Tibial nerve (tissue), 4 donors: ENCODE results near the gene CASKIN1.

Experiments used
- CTCF ChIP-seq, 5 experiments: fragments of 200-600 bp in 3 of 5; fragments of 450-650 bp in 2 of 5; sonication (generic) in 3 of 5; IDR thresholded peaks; one replicate each; pipeline ENCODE4 v1.5.1; 2016 to 2019; ENCODE audit warnings: antibody characterized with exemption in 5 of 5, mild to moderate bottlenecking in 3 of 5, moderate library complexity in 2 of 5
- EP300 ChIP-seq, 2 donors: sonication (generic); formaldehyde crosslinking; IDR thresholded peaks; one replicate each; pipeline ENCODE4 v1.6.1; 2017; ENCODE audit warnings: antibody characterized with exemption in 2 of 2, mild to moderate bottlenecking in 1 of 2
- POLR2A ChIP-seq, 2 donors: fragments of 450-650 bp; IDR thresholded peaks; one replicate each; pipeline ENCODE4 v1.6.1; 2017; ENCODE audit warnings: antibody characterized with exemption in 2 of 2, mild to moderate bottlenecking in 2 of 2, moderate library complexity in 2 of 2

DNA sequence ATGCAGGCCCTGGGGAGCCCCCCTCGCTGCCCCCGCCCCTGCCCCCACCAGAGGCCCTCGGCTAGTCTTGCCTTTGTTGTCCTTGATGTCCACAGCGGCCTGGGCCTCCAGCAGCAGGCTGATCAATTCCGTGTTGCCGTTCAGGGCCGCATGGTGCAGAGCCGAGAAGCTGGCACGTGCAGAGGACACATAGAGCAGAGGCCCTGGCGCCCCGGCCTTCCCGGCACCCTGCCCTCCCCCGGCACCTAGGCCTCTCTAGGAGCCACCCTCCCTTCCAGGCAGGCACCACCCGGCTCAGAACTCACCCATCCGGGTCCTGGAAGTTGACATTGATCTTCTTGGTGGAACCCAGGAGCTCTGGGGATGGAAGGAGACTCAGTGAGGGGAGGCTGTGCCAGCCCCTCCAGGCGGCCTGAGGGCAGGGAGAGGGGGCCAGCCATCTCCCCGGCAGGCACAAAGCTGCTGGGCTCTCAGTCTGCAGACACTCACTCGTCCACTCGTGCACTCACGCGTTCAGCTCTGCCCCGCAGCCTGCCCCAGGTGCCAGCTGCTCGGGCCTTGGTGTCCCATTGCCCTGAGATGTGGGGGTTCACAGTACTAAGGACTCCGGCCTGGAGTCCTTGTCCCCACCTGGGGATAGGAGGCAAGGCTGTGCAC lies 6.3 kb downstream of the CASKIN1 start:
- TF ChIP-seq CTCF (IDR thresholded peaks at IDR 0.05) (no peak), POLR2A (IDR thresholded peaks at IDR 0.05) (no peak), EP300 (IDR thresholded peaks at IDR 0.05) (no peak)
